GM18907 (cell line): ENCODE results near the gene GPAM.
"Not testable (repeated sequence)": the region's sequence is repeated elsewhere in the genome, so short reads cannot be mapped to it uniquely, and the experiment has no call there.

Experiments
- ATAC-seq: cut with Tn5 transposase; IDR thresholded peaks from one replicate; pipeline ENCODE4 v1.9.1; 2021; ENCODE audit warnings: mild to moderate bottlenecking, moderate library complexity; ENCODE audit not compliant: unreplicated experiment

The GPAM gene, protein sequence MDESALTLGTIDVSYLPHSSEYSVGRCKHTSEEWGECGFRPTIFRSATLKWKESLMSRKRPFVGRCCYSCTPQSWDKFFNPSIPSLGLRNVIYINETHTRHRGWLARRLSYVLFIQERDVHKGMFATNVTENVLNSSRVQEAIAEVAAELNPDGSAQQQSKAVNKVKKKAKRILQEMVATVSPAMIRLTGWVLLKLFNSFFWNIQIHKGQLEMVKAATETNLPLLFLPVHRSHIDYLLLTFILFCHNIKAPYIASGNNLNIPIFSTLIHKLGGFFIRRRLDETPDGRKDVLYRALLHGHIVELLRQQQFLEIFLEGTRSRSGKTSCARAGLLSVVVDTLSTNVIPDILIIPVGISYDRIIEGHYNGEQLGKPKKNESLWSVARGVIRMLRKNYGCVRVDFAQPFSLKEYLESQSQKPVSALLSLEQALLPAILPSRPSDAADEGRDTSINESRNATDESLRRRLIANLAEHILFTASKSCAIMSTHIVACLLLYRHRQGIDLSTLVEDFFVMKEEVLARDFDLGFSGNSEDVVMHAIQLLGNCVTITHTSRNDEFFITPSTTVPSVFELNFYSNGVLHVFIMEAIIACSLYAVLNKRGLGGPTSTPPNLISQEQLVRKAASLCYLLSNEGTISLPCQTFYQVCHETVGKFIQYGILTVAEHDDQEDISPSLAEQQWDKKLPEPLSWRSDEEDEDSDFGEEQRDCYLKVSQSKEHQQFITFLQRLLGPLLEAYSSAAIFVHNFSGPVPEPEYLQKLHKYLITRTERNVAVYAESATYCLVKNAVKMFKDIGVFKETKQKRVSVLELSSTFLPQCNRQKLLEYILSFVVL

DNA sequence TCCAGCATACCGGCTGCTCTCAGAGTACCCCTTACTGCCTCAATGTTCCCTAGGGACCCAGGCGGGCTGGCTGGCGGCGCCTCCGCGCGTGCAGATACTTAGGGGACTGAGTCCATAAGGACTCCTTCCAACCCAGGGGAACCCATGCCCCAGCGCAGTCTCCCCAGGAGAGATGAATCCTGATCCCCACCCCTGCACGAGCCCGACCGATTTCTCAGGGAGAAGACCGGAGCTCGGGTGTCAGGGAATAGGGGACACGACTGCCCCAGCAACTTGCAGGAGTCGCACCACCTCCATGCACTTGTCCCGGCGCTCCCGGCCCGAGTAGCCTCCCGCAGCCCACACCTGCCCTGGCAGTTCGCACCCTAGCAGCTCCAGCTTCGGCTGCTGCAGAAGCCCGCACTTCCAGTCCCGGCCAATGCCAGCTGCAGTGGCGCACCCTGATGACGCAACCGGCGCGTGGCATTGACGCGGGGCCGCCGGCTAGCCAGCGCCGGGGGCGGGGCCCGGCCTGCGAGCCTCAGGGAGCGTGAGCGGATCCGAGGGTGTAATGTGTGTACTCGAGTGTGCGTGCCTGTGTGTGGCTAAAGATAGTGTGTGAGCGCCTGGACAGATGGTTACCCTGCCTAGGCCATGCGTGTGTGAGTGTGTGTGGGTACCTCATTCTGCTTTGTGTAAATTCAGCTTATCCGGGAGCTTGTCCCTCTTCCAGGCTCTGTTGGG, at the start of gene GPAM:
GPAM (minus strand) TSS at position 437 of the 723 bp plus-strand sequence. CDS start 1,981 bp downstream, outside the sequence.
- ATAC-seq, result peak; percentile 96

DNA sequence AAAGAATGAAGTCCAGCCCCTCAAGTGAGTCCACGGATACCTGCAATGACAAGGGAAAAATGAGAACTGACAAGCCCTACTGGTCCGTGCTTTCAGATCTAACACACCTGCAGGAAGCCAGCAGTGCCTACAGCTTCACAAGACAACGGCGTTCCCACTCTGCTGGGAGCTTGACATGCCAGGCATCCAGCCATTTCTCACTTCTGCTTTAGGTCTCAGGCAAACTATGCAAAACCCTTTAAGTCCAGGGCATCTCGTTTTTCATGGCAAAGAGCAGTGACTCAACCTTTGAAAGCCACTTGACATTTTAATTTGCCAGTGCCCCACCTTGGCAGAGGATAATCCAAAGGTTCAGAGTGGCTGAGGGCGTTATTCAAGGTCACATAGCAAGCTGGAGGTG, 49.1 kb upstream of the GPAM start:
- ATAC-seq, result no peak

DNA sequence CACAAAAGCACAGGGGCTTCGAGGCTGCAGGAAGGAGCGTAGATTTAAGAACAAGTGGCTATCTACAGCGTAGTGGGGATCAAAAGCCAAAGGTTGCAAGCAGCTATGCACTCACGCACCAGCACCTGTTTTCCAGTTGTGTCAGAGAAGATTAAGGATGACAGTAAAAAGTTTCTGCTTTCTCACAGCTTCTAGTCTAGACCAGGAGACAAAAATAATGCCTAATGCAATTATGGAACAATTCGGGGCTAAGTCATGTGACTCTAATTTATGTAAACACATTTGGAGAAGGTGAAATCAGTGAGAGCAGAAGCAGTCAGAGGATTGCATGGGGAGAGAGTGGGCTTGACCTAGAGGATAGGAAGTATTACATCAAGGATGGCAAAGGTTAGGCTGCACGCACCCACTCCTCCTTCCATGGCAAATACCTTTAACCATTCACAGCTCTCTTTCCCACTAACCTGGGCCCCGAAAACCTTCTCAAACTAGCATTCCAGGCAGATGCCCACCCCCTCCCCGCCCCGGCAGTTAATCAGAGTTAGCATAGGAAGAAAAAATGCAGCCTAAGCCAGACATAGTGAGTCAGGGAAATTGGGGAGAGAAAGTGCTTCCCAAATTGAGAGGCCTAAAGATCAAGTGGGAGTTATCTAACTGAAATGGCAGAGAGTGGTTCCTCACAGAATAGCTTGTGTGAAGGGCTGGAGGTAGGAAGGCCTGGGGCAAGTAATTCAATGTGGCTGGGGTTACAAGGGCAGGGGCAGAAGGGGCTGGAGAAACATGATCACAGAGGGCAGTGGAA, 48.2 kb upstream of the GPAM start:
- no peak for ATAC-seq

DNA sequence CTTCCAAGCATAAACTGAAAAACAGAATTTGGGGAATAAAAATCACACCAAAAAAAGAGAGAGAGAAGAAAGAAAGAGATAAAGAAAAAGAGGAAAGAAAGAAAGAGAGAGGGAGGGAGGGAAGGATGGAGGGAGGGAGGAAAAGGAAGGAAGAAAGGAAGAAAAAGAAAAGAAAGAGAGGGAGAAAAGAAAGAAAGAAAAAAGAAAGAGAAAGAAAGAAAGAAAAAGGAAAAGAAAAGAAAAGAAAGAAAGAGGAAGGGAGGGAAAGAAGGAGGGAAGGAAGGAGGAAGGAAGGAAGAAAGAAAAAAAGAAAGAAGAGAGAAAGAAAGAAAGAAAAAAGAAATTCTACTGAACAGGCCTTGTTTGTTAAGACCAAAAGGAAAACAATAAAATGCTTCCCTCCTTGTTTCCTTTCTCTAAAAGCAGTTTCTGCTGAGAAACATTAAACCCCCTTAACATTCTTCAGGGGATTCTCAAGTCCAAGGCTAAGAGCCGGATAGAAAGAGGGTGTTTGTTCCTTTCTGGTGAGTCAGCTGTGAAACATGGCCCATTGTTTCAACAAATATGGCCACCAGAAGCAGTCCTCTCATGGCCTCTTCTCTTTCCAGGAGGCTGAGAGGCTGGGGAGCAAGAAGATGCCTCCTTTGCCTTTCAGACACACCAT, 46.9 kb upstream of the GPAM start:
- no peak for ATAC-seq

DNA sequence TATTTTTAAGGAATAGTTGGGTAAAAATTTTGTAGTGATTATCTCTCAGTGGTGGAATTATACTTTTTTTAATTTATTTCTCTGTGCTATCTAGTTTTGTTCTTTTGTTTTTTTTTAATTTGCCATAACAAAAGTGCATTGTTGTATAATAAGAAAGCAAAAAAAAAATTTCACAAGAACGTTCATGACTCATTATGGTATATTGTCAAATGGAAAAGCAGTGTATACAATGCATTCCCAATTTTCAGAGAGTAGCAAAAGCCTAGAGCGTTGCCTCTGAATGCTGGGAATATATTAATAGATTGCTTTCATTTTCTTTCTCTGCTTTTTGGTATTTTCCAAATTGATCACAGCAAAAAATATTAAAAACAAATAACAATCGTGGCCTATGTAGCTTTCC, 46.3 kb upstream of the GPAM start:
- no peak for ATAC-seq

DNA sequence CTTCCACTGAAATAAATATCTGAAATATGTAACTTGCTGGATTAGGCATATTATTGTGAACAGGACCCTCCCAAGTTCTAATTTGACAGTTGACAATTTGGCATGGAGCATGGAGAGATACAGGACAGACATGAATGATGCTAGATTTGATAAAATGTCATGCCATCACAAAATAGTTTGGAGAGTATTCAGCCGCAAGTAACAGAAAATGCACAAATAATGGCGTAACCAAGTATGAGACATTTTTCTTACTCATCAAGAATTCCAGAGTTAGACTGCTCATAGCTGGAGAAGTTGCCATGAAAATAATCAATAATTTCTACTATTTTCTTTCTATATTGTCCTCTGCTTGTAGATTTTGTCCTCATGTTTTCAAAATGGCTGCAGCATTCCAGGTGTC, 45.5 kb upstream of the GPAM start:
- no peak for ATAC-seq

DNA sequence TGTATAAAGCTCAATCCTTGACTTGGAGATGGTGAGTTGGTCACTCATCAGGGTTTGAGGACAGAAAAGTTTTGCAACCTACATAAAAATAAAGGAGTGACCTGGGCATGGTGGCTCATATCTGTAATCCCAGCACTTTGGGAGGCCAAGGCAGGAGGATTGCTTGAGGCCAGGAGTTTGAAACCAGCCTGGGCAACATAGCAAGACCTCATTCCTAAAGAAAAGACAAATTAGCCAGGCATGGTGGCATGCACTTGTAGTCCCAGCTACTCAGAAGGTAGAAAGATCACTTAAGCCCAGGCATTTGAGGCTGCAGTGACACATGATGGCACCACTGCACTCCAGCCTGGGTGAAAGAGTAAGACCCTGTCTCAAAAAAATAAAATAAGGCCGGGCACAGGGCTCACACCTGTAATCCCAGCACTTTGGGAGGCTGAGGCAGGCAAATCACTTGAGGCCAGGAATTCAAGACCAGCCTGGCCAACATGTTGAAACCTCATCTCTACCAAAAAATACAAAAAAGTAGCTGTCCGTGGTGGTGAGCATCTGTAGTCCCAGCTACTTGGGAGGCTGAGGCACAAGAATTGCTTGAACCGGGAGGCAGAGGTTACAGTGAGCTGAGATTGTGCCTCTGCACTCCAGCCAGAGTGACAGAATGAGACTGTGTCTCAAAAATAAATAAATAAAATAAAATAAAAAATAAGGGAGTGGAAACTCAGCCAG, 45.0 kb upstream of the GPAM start:
- not testable (repeated sequence) for ATAC-seq

DNA sequence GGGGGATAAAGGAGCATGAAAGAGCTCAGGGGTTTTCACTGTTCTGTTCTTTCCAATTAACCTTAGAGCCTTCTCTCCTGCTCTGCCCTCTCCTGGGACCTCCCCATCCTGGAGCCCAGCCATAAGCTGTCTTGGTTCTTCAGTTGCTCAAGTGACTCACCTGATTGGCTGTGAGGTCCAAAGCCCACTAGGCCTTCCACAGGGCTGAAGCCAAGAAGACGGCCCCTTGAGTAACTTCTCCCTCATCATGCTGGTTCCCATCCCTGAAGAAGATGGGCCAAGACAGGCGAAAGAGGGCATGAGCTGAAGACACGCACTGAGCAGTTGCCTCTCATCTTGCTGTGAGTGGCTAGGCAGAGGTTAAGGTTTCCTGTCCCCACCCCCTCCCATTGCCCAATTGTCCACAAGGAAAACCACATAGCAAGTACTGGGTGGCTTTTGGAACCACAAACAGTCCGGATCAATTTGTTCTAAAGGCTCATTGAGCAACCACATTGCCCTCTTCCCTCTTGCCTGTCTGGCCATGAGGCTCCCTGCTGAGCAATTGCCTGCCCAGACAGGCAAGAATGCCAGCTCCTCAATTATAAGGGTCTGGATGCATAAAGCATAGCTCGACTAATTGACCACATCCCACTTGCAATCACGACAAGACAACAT, 43.9 kb upstream of the GPAM start:
- ATAC-seq, result no peak

DNA sequence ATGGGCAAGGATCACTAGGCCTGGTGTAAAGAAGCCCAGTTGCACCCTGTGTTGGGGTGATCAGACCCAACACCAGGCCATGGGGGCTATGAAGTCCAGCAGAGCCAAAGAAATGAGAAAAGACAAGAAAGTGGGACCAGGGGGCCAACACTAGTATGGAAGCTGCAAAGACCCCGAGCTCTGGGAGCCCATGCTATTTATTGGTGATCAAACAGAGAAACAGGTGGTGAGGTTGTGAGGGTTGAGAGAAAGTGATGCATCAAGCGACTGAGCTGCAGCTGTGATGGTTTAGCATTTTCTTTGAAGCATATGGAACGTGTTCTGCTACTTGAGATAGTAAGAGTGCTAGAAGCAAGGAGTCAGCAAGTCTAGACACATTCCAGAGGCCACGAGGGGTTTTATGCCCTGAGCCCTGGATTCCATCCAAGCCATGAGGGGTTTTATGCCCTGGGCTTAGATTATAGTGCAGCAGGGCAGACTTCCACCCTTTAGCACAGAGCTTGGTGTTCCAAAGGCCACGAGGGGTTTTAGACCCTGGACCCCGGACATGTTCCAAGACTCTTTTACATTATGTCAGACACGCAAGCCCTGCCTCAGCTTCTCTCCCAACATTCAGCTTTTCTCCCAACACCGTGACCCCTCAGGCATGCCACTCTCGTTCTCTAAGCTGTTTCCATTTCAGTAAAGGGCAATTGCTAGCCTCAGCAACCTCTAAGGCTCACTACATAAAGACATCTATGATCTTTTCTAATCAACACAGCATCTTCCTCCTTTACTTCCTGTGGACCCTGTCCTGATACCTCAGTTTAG, 43.1 kb upstream of the GPAM start:
- no peak for ATAC-seq

DNA sequence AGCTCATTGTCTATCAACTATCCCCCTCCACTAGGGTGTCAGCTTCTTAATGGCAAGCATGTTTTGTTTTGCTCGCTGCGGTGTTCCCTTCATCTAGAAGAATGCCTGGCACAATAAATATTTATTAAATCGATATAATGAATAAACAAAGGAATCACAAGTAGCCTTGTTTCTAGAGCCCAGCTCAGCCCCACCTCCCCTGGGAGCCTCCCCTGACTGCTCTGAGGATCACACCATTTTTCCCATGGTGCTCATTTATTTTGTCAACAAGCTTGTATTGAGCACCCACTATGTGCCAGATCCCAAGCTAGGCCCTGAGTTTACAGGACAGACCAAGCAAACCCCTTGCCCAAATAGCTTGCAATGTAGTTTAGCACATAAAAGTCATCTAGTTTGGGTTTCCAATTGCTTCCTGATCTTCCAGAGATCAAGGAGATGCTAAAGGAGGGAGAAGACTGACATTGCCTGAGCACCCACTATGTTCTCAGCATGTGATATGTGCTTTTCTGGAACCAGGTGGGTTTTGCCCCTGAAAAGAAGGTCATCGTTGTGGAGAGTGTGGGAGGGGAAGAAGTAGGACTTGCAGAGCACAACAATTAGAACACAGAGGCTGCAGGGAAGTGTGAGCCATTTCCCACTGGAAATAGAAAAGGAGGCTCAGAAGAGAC, 42.3 kb upstream of the GPAM start:
- no peak for ATAC-seq

DNA sequence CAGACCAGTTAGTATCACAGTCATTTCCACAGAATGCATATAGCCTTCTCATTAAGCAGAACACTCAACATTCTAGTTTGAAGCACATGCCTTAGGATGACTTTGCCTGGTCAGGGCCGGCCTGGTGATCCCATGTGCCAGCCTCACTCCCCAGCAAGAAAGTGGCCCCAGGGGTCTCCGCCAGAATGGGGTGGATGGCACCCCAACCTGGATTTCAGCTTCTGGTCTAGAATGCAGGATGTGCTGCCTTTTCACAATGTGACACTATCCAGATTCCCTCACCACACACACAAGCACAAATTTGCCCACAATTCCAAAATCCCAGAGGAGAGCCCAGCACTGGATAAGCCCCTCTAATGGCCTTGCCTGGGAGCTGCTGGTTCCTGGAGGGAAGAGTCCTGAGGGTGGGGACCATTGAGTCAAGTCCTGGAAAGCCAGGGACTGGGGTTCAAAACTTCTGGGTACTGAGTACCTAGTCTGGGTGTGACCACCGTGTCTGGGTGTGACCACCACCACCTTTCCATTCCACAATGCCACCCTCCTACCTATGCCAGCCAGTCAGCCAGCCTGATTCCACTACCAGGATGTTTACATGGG, 41.5 kb upstream of the GPAM start:
- no peak for ATAC-seq

DNA sequence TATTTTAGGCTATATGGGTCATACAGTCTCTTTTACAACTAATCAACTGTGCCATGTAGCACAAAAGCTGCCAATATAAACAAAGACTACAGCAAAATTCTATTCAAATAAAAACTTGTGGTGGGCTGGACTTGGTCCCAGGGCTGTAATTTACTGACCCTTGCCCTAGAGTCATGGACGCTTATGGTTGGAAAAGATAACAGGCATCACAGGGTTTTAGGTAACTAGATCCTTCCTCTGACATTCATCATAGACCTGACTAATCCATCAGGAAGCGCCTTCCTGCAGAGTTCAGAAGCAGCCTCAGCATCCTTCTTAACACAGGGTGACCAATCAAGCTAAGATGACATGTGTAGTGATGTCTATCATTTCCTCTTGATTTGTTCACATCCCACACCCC, 40.2 kb upstream of the GPAM start:
- ATAC-seq, result no peak

DNA sequence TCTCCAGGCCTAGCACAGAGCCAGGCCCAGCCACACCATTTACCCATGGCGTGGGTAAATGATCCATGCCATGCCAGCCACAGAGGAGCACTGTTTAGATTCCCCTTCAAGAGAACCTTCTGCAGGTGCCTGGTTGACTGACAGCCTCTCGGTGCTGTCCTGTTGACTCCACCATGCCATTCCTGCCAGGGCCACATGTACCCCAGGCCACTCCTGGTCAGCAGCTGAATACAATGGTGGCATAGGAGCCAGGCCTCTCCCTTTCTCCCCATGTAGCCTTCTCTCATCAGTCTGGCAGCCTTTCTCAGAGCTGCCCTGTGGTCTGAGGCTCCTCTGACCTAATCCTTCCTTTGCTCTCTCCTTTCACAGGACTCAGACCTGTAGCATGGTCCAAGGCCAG, 39.2 kb upstream of the GPAM start:
- no peak for ATAC-seq

DNA sequence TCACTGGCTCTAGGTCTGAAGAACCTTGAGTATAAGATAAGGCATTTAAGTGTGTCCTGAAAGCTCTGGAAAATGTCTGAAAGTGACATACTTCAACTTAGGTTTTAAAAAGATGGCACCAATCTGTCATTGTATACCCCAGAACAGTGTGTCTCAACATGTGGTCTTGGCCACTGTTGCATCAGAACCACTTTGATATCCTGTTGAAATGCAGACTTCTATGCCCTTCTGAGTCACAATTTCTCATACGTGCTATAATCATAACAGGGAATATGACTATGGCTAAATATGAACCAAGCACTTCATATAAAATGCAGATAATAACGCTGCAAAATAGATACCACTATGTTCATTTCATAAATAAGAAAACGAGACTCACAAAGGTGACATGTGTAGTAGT, 38.0 kb upstream of the GPAM start:
- no peak for ATAC-seq

DNA sequence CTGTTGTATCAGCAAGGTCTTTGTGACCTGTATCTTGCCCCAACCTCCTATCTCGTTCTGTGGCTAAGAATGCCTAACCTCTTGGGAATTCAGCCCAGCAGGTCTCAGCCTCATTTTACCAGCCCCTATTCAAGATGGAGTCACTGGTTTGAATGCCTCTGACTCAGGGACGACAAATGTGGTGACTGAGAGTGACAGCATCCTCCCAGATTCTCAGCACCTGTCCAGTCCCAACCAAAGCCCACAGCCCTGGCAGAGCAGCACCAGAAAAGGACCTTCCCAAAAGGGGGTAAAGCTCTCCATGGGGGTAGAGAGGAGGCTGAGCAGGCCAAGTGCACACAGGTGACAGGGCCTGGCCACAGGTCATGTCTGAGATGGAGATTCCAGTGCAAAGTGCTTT, 35.4 kb upstream of the GPAM start:
- ATAC-seq, result no peak

DNA sequence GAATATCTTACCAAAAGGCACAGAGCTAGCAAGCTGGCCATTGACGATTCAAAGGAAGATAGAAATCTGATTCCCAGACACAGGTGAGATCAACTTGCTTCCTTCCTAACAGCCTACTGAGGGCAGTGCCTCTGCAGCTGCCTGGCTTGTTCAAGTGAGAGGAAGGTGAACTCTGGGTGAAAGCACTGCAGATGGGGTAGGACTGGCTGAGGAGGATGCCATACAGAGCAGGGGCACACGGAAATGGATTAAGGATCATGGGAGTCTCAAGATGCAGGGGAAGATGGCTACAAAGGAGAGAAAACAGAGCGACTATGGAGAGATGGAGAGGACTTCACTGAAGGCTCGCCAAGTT, 34.4 kb upstream of the GPAM start:
- no peak for ATAC-seq

DNA sequence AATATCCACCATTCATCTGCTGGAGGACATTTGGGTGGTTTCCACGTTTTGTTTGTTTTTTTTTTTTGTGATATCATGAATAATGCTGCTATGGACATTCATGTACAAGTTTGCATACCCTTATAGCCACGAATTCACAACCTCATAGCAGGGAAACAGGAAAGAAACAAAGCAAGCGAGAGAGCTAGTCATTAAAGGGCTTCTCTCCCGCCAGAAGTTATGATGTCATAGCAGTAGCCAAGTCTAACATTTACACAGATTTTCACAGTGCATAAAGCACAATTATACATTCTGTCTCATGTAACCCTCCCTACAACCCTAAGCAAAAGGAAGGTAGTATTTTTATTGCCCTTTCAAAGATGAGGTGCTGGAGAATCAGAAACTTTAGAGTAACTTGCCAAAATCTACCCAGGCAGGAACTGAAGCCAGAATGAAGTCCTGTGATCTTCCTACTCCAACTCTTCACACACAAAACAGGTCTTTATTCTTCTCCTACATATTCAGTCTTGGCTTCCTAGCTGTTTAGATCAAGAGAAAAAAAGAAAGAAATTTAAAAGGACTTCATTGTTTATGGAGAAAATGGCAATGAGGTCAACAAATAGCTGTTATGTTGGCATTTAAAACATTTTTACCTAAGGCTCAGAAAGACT, 33.9 kb upstream of the GPAM start:
- ATAC-seq, result no peak
